Neural crest cell (in vitro differentiated cells): ENCODE data around the gene IL23R. TPM values are rescaled to one million over a fixed set of nuclear protein-coding genes. Genes with fewer than 3 reads are reported as not detected.

ENCODE experiments used
- DNase-seq: peaks from one replicate; pipeline ENCODE4 v3.0.0; 2021; ENCODE audit warnings: low read depth, mixed read lengths, low spot score
- H3K27ac Mint-ChIP-seq: one replicate; pipeline ENCODE4 v1.8.0; 2021; ENCODE audit warnings: mild to moderate bottlenecking, mixed read lengths; ENCODE audit not compliant: unreplicated experiment
- H3K27me3 Mint-ChIP-seq: 2 replicates; pipeline ENCODE4 v1.8.0; 2021; ENCODE audit warnings: low read depth, mild to moderate bottlenecking, mixed read lengths
- H3K36me3 Mint-ChIP-seq: 2 replicates; pipeline ENCODE4 v1.8.0; 2021; ENCODE audit warnings: low read depth, mild to moderate bottlenecking, mixed read lengths
- H3K4me1 Mint-ChIP-seq: 2 replicates; pipeline ENCODE4 v1.8.0; 2021; ENCODE audit warnings: mixed read lengths
- H3K4me3 Mint-ChIP-seq: one replicate; pipeline ENCODE4 v1.8.0; 2021; ENCODE audit warnings: mild to moderate bottlenecking, mixed read lengths
- H3K9me3 Mint-ChIP-seq: 2 replicates; pipeline ENCODE4 v1.8.0; 2021; ENCODE audit warnings: mixed read lengths
- CTCF ChIP-seq: fragments of 200-600 bp; sonication (generic); conservative IDR thresholded peaks from 2 replicates; pipeline ENCODE4 v1.5.0; 2021; ENCODE audit warnings: antibody characterized with exemption, mild to moderate bottlenecking
- long read RNA-seq: library from polyadenylated mRNA; unstranded; transcript quantifications from one replicate; pipeline ENCODE4 v2.0.0, GENCODE V29; 2020
- total RNA-seq: library from RNA; stranded (reverse); gene quantifications from 2 replicates; pipeline ENCODE4 v1.2.1, GENCODE V29; 2021

Gene IL23R
- total RNA-seq: not detected in 2 replicates
- long read RNA-seq: 0 reads

GRCh38 chr1:67166196-67166595, at the start of gene IL23R:
Gene IL23R, plus strand, starts transcription at chr1:67166454. Its CDS starts 1,667 bp downstream, at chr1:67168121.
- DNase-seq: no peak
- Mint-ChIP-seq H3K4me1 (no peaks in the 10 kb centered on the region), H3K9me3 (peaks cover 4% of the 10 kb centered on the region), H3K27me3 (no peaks in the 10 kb centered on the region), H3K27ac (no peak within 1 kb of the TSS), H3K4me3 (no peak within 1 kb of the TSS), H3K36me3 (no peaks in the 10 kb centered on the region)
- TF ChIP-seq CTCF: no peak

GRCh38 chr1:67118191-67118590, 48.1 kb upstream of the IL23R start:
- TF ChIP-seq CTCF: no peak
- no peak for DNase-seq
- Mint-ChIP-seq H3K9me3 (peaks cover 7% of the 10 kb centered on the region), H3K4me3 (no peak overlapping the region), H3K27me3 (no peaks in the 10 kb centered on the region), H3K36me3 (no peaks in the 10 kb centered on the region), H3K4me1 (no peaks in the 10 kb centered on the region), H3K27ac (no peak overlapping the region)

GRCh38 chr1:67118646-67119045, 47.6 kb upstream of the IL23R start:
- Mint-ChIP-seq H3K9me3 (peaks cover 7% of the 10 kb centered on the region), H3K4me3 (no peak overlapping the region), H3K36me3 (no peaks in the 10 kb centered on the region), H3K27me3 (no peaks in the 10 kb centered on the region), H3K27ac (no peak overlapping the region), H3K4me1 (no peaks in the 10 kb centered on the region)
- DNase-seq: no peak
- TF ChIP-seq CTCF: no peak

- no peak for TF ChIP-seq CTCF
- Mint-ChIP-seq H3K36me3 (no peaks in the 10 kb centered on the region), H3K27ac (no peak overlapping the region), H3K9me3 (peaks cover 7% of the 10 kb centered on the region), H3K27me3 (no peaks in the 10 kb centered on the region), H3K4me3 (no peak overlapping the region), H3K4me1 (no peaks in the 10 kb centered on the region)
- no peak for DNase-seq
These were observed 45.2 kb upstream of the IL23R start for GRCh38 chr1:67120855-67121619.

GRCh38 chr1:67124455-67124854, 41.8 kb upstream of the IL23R start:
- Mint-ChIP-seq H3K27ac (no peak overlapping the region), H3K27me3 (no peaks in the 10 kb centered on the region), H3K4me3 (no peak overlapping the region), H3K4me1 (no peaks in the 10 kb centered on the region), H3K36me3 (no peaks in the 10 kb centered on the region), H3K9me3 (peaks cover 4% of the 10 kb centered on the region)
- no peak for TF ChIP-seq CTCF
- no peak for DNase-seq
